G401 (cell line): Measurements from ENCODE around the gene SMIM31. TPM values are rescaled to one million over a fixed set of nuclear protein-coding genes. Genes with fewer than 3 reads are reported as not detected.

ENCODE experiments used
- total RNA-seq: library from RNA; depleted of rRNA; stranded (reverse); fragments of >200 nt; shearing (Covaris generic); gene quantifications from 2 replicates; pipeline ENCODE4 v1.2.3, GENCODE V29; 2014; rRNA removed

Gene SMIM31
- total RNA-seq, 1 experiment from 2014 or later: not detected

Other genes with a start within 250 kb of the SMIM31 start
- gene APELA, start 123.0 kb downstream of the SMIM31 start, total RNA-seq: not detected in 2 replicates
- not detected in 2 replicates for gene TRIM61, start 223.5 kb downstream of the SMIM31 start, total RNA-seq